A549 (cell line): ENCODE measurements around the gene ANO9. TPM values are rescaled to one million over a fixed set of nuclear protein-coding genes. Genes with fewer than 3 reads are reported as not detected.

Experiments used
- ATAC-seq, 2 experiments: fragments of 200-7000 bp in 1 of 2; fragments of >200 bp in 1 of 2; cut with Nextera tagmentation in 1 of 2; cut with Tn5 transposase in 1 of 2; 3 replicates each; pipeline versions ENCODE4 v1.8.0 to v1.9.1; 2018 to 2020; ENCODE audit warnings: mild to moderate bottlenecking in 1 of 2, moderate library complexity in 1 of 2
- CTCF ChIA-PET: fragments of 300-600 bp; sonication (Branson Sonifier 250); formaldehyde crosslinking; extraction: SDS; loops from one replicate; lab custom pipeline; 2021; ENCODE audit warnings: antibody characterized with exemption, inconsistent platforms; lab: Yijun Ruan, JAX
- POLR2A ChIA-PET: fragments of 350-600 bp; formaldehyde crosslinking; extraction: SDS; loops from one replicate; lab custom pipeline; 2021; ENCODE audit warnings: antibody characterized with exemption, inconsistent platforms; lab: Yijun Ruan, JAX
- DNase-seq, 2 experiments: peaks; one replicate each; pipeline versions ENCODE4 v3.0.0 to v3.0.0-alpha.2; 2011 to 2016; ENCODE audit warnings: low read depth in 1 of 2, low spot score in 1 of 2
- FAIRE-seq: peaks from 2 replicates; lab custom pipeline; 2011; peaks lifted over from hg19 to GRCh38; lab: Jason Lieb, UNC
- H3K27ac ChIP-seq, 2 experiments: fragments of >200 bp; sonication (Bioruptor Twin); formaldehyde crosslinking; 3 replicates each; pipeline ENCODE4 v1.5.1; 2016 to 2017
- H3K4me1 ChIP-seq: fragments of >200 bp; sonication (Bioruptor Twin); formaldehyde crosslinking; 3 replicates; pipeline ENCODE4 v1.6.1; 2016
- H3K4me2 ChIP-seq: fragments of >200 bp; sonication (Bioruptor Twin); formaldehyde crosslinking; 3 replicates; pipeline ENCODE4 v1.6.1; 2016
- H3K4me3 ChIP-seq: fragments of >200 bp; sonication (Bioruptor Twin); formaldehyde crosslinking; 3 replicates; pipeline ENCODE4 v1.5.1; 2016
- H3K9me3 ChIP-seq: fragments of >200 bp; sonication (Bioruptor Twin); formaldehyde crosslinking; 3 replicates; pipeline ENCODE4 v1.6.1; 2016
- CHD2 ChIP-seq: fragments of 150-350 bp; IDR thresholded peaks from 2 replicates; pipeline ENCODE4 v1.6.1; 2014; ENCODE audit warnings: low read length; ENCODE audit not compliant: partially characterized antibody
- CHD4 ChIP-seq: fragments of 200-600 bp; sonication (generic); IDR thresholded peaks from 2 replicates; pipeline ENCODE4 v1.6.1; 2016; ENCODE audit warnings: antibody characterized with exemption, mild to moderate bottlenecking, borderline replicate concordance
- EHMT2 ChIP-seq: fragments of 200-600 bp; sonication (generic); IDR thresholded peaks from 2 replicates; pipeline ENCODE4 v1.6.1; 2016; ENCODE audit warnings: antibody characterized with exemption, low read depth, mild to moderate bottlenecking, moderate library complexity
- ELK1 ChIP-seq: fragments of 150-350 bp; IDR thresholded peaks from 2 replicates; pipeline ENCODE4 v1.6.1; 2014; ENCODE audit warnings: low read depth, mild to moderate bottlenecking, low read length
- FOSB ChIP-seq: fragments of 250-450 bp; sonication (Bioruptor Pico); IDR thresholded peaks from 2 replicates; pipeline ENCODE4 v1.5.0; 2020; ENCODE audit warnings: mild to moderate bottlenecking, moderate library complexity
- HES2 ChIP-seq: fragments of >200 bp; sonication (Bioruptor Twin); formaldehyde crosslinking; IDR thresholded peaks from 2 replicates; pipeline ENCODE4 v1.6.1; 2016
- KDM1A ChIP-seq: fragments of 200-600 bp; sonication (generic); IDR thresholded peaks from 2 replicates; pipeline ENCODE4 v1.6.1; 2016; ENCODE audit warnings: low read depth, mild to moderate bottlenecking
- KDM5A ChIP-seq: fragments of 200-600 bp; sonication (generic); IDR thresholded peaks from 2 replicates; pipeline ENCODE4 v1.6.1; 2016; ENCODE audit warnings: antibody characterized with exemption, mild to moderate bottlenecking
- MAZ ChIP-seq: fragments of 150-350 bp; IDR thresholded peaks from 2 replicates; pipeline ENCODE4 v1.6.1; 2014; ENCODE audit warnings: antibody characterized with exemption, low read depth, low read length, borderline replicate concordance
- PBX3 ChIP-seq: IDR thresholded peaks from 2 replicates; pipeline ENCODE4 v1.6.1; 2012
- PHF8 ChIP-seq: fragments of 200-600 bp; sonication (generic); IDR thresholded peaks from 2 replicates; pipeline ENCODE4 v1.6.1; 2016; ENCODE audit warnings: low read depth, mild to moderate bottlenecking, antibody characterized with exemption, moderate library complexity, borderline replicate concordance
- POLR2A ChIP-seq: IDR thresholded peaks from 2 replicates; pipeline ENCODE4 v1.6.1; 2012; ENCODE audit warnings: mild to moderate bottlenecking, low read length
- POLR2AphosphoS2 ChIP-seq: conservative IDR thresholded peaks from 2 replicates; pipeline ENCODE4 v1.6.1; 2012; ENCODE audit warnings: low read length, improper control_type of control experiment, inconsistent platforms
- RCOR1 ChIP-seq: fragments of 150-350 bp; IDR thresholded peaks from 2 replicates; pipeline ENCODE4 v1.6.1; 2014; ENCODE audit warnings: antibody characterized with exemption, low read length, low read depth
- REST ChIP-seq: fragments of 200-600 bp; sonication (generic); IDR thresholded peaks from 2 replicates; pipeline ENCODE4 v1.6.1; 2016; ENCODE audit warnings: antibody characterized with exemption, mild to moderate bottlenecking, moderate library complexity
- RFX5 ChIP-seq: fragments of 450-650 bp; IDR thresholded peaks from 2 replicates; pipeline ENCODE4 v1.7.1; 2014; ENCODE audit warnings: antibody characterized with exemption, mild to moderate bottlenecking, moderate library complexity
- ZC3H11A ChIP-seq: fragments of 450-650 bp; IDR thresholded peaks from 2 replicates; pipeline ENCODE4 v1.6.1; 2014; ENCODE audit warnings: antibody characterized with exemption, mild to moderate bottlenecking
- WGBS: methylation state at CpG from one replicate; pipeline ENCODE4 v1.1.6; 2017; ENCODE audit errors: missing lambda C conversion rate; 5-methylcytosine and 5-hydroxymethylcytosine counted together
- polyA plus RNA-seq, 4 experiments: library from polyadenylated mRNA; depleted of rRNA in 3 of 4; stranded (reverse); fragments of >200 nt; fragmentation: RNase III in 1 of 4; extraction: RNeasy Plus Mini Kit Qiagen cat#74134 plus additional on column Dnase treatment in 1 of 4; gene quantifications; 2 replicates in 3 of 4; 3 replicates in 1 of 4; pipeline ENCODE4 v1.2.3, GENCODE V29; 2011 to 2017
- small RNA-seq, 6 experiments: library from RNA; depleted of rRNA; stranded (forward); fragments of <200 nt; gene quantifications; one replicate each; pipeline ENCODE3, GENCODE V24; 2012

Gene ANO9
- polyA plus RNA-seq, 2 of the 4 experiments (the other 2 are of a cell fraction), result 0.50 to 0.66 TPM

- WGBS, result 31% methylated on average over 7 of the region's 7 CpGs
- Histone ChIP-seq H3K4me3 (no peak overlapping the region), H3K9me3 (no peaks in the 10 kb centered on the region), H3K4me1 (peaks cover 16% of the 10 kb centered on the region; the same call in 2 of the 3 replicates), H3K27ac (peak overlapping the region in 1 of 2 experiments; percentile 89; a peak in 3 of 6 replicates), H3K4me2 (peak overlapping the region; percentile 71)
- ChIA-PET POLR2A (interaction anchor here (1.1 kb wide), 1 partner anchor 80 kb away, joined by 3 read pairs; no protein-coding TSS in a partner anchor), CTCF (interaction anchor here (0.9 to 9.4 kb wide), 9 partner anchors 12 to 80 kb away, joined by 3 to 75 read pairs (median 4); partner anchors contain the start of gene ANO9)
- no peak for TF ChIP-seq MAZ
- TF ChIP-seq POLR2AphosphoS2, result no peak
- TF ChIP-seq KDM5A, result no peak
- no peak for TF ChIP-seq RFX5
- no peak for TF ChIP-seq PHF8
- no peak for TF ChIP-seq ELK1
- TF ChIP-seq EHMT2, result no peak
- TF ChIP-seq REST, result no peak
- no peak for TF ChIP-seq PBX3
- no peak for TF ChIP-seq CHD4
- TF ChIP-seq POLR2A, result no peak
- no peak for TF ChIP-seq FOSB (CRISPR knock-in tag)
- TF ChIP-seq CHD2, result no peak
- TF ChIP-seq HES2, result no peak
- no peak for TF ChIP-seq ZC3H11A
- TF ChIP-seq KDM1A, result no peak
- no peak for TF ChIP-seq RCOR1
- no peak for FAIRE-seq
- ATAC-seq, result peak in 1 of 2 experiments; percentile 30; a peak in 4 of 6 replicates
- DNase-seq, result no peak
Observed at GRCh38 chr11:367956-368413, 73.8 kb downstream of the ANO9 start.

Small RNA genes within 50 kb of the gene (small RNA-seq; reads per million reads assigned to genes)
- 0 reads per million in 6 experiments for gene RN7SL838P

Other genes with a start within 250 kb of the ANO9 start
- not detected in 2 replicates for gene SCGB1C1, start 248.9 kb downstream of the ANO9 start, polyA plus RNA-seq (2011; rRNA removed)
- not detected in 3 replicates for gene SCGB1C1, start 248.9 kb downstream of the ANO9 start, polyA plus RNA-seq (2017; fragmentation: RNase III; extraction: RNeasy Plus Mini Kit Qiagen cat#74134 plus additional on column Dnase treatment)
- 44.5 and 54.0 TPM in 2 replicates for gene BET1L, start 234.6 kb downstream of the ANO9 start, polyA plus RNA-seq (2011; rRNA removed)
- gene BET1L, start 234.6 kb downstream of the ANO9 start, polyA plus RNA-seq (2017; fragmentation: RNase III; extraction: RNeasy Plus Mini Kit Qiagen cat#74134 plus additional on column Dnase treatment), result 26.4 to 28.5 TPM (median 28.3 TPM) in 3 replicates
- 82.0 and 119 TPM in 2 replicates for gene RIC8A, start 234.3 kb downstream of the ANO9 start, polyA plus RNA-seq (2011; rRNA removed)
- gene RIC8A, start 234.3 kb downstream of the ANO9 start, polyA plus RNA-seq (2017; fragmentation: RNase III; extraction: RNeasy Plus Mini Kit Qiagen cat#74134 plus additional on column Dnase treatment), result 101 to 111 TPM (median 108 TPM) in 3 replicates
- 18.4 and 22.3 TPM in 2 replicates for gene SIRT3, start 205.7 kb downstream of the ANO9 start, polyA plus RNA-seq (2011; rRNA removed)
- 19.2 to 20.8 TPM (median 20.3 TPM) in 3 replicates for gene SIRT3, start 205.7 kb downstream of the ANO9 start, polyA plus RNA-seq (2017; fragmentation: RNase III; extraction: RNeasy Plus Mini Kit Qiagen cat#74134 plus additional on column Dnase treatment)
- 144 and 153 TPM in 2 replicates for gene PSMD13, start 205.0 kb downstream of the ANO9 start, polyA plus RNA-seq (2011; rRNA removed)
- gene PSMD13, start 205.0 kb downstream of the ANO9 start, polyA plus RNA-seq (2017; fragmentation: RNase III; extraction: RNeasy Plus Mini Kit Qiagen cat#74134 plus additional on column Dnase treatment), result 198 to 215 TPM (median 198 TPM) in 3 replicates
- 0.03 TPM in 1 of 2 replicates, not detected in the other for gene NLRP6, start 163.6 kb downstream of the ANO9 start, polyA plus RNA-seq (2011; rRNA removed)
- not detected in 3 replicates for gene NLRP6, start 163.6 kb downstream of the ANO9 start, polyA plus RNA-seq (2017; fragmentation: RNase III; extraction: RNeasy Plus Mini Kit Qiagen cat#74134 plus additional on column Dnase treatment)
- gene PGGHG, start 152.9 kb downstream of the ANO9 start, polyA plus RNA-seq (2011; rRNA removed), result 7.2 and 7.9 TPM in 2 replicates
- 12.9 to 19.5 TPM (median 18.3 TPM) in 3 replicates for gene PGGHG, start 152.9 kb downstream of the ANO9 start, polyA plus RNA-seq (2017; fragmentation: RNase III; extraction: RNeasy Plus Mini Kit Qiagen cat#74134 plus additional on column Dnase treatment)
- not detected in 2 replicates for gene IFITM5, start 142.5 kb downstream of the ANO9 start, polyA plus RNA-seq (2011; rRNA removed)
- not detected in 3 replicates for gene IFITM5, start 142.5 kb downstream of the ANO9 start, polyA plus RNA-seq (2017; fragmentation: RNase III; extraction: RNeasy Plus Mini Kit Qiagen cat#74134 plus additional on column Dnase treatment)
- gene IFITM2, start 134.2 kb downstream of the ANO9 start, polyA plus RNA-seq (2011; rRNA removed), result 36.4 and 61.3 TPM in 2 replicates
- gene IFITM2, start 134.2 kb downstream of the ANO9 start, polyA plus RNA-seq (2017; fragmentation: RNase III; extraction: RNeasy Plus Mini Kit Qiagen cat#74134 plus additional on column Dnase treatment), result 38.8 to 52.7 TPM (median 43.6 TPM) in 3 replicates
- 1.7 and 2.4 TPM in 2 replicates for gene IFITM1, start 128.0 kb downstream of the ANO9 start, polyA plus RNA-seq (2011; rRNA removed)
- 0.14 to 0.16 TPM in 2 of 3 replicates, not detected in the other for gene IFITM1, start 128.0 kb downstream of the ANO9 start, polyA plus RNA-seq (2017; fragmentation: RNase III; extraction: RNeasy Plus Mini Kit Qiagen cat#74134 plus additional on column Dnase treatment)
- gene IFITM3, start 121.2 kb downstream of the ANO9 start, polyA plus RNA-seq (2011; rRNA removed), result 8.6 and 10.8 TPM in 2 replicates
- gene IFITM3, start 121.2 kb downstream of the ANO9 start, polyA plus RNA-seq (2017; fragmentation: RNase III; extraction: RNeasy Plus Mini Kit Qiagen cat#74134 plus additional on column Dnase treatment), result 8.3 to 13.5 TPM (median 11.3 TPM) in 3 replicates
- 5.1 and 5.3 TPM in 2 replicates for gene B4GALNT4, start 72.5 kb downstream of the ANO9 start, polyA plus RNA-seq (2011; rRNA removed)
- gene B4GALNT4, start 72.5 kb downstream of the ANO9 start, polyA plus RNA-seq (2017; fragmentation: RNase III; extraction: RNeasy Plus Mini Kit Qiagen cat#74134 plus additional on column Dnase treatment), result 20.4 to 28.0 TPM (median 27.5 TPM) in 3 replicates
- 12.1 and 13.9 TPM in 2 replicates for gene PKP3, start 47.8 kb downstream of the ANO9 start, polyA plus RNA-seq (2011; rRNA removed)
- gene PKP3, start 47.8 kb downstream of the ANO9 start, polyA plus RNA-seq (2017; fragmentation: RNase III; extraction: RNeasy Plus Mini Kit Qiagen cat#74134 plus additional on column Dnase treatment), result 22.3 to 25.9 TPM (median 23.4 TPM) in 3 replicates
- 27.7 and 27.8 TPM in 2 replicates for gene SIGIRR, start 27.0 kb downstream of the ANO9 start, polyA plus RNA-seq (2011; rRNA removed)
- 56.6 to 66.4 TPM (median 58.6 TPM) in 3 replicates for gene SIGIRR, start 27.0 kb downstream of the ANO9 start, polyA plus RNA-seq (2017; fragmentation: RNase III; extraction: RNeasy Plus Mini Kit Qiagen cat#74134 plus additional on column Dnase treatment)
- gene PTDSS2, start 8.3 kb upstream of the ANO9 start, polyA plus RNA-seq (2011; rRNA removed), result 23.4 and 28.9 TPM in 2 replicates
- gene PTDSS2, start 8.3 kb upstream of the ANO9 start, polyA plus RNA-seq (2017; fragmentation: RNase III; extraction: RNeasy Plus Mini Kit Qiagen cat#74134 plus additional on column Dnase treatment), result 34.3 to 39.4 TPM (median 38.9 TPM) in 3 replicates
- 85.8 and 108 TPM in 2 replicates for gene RNH1, start 65.2 kb upstream of the ANO9 start, polyA plus RNA-seq (2011; rRNA removed)
- gene RNH1, start 65.2 kb upstream of the ANO9 start, polyA plus RNA-seq (2017; fragmentation: RNase III; extraction: RNeasy Plus Mini Kit Qiagen cat#74134 plus additional on column Dnase treatment), result 131 to 135 TPM (median 135 TPM) in 3 replicates
- gene HRAS, start 93.6 kb upstream of the ANO9 start, polyA plus RNA-seq (2011; rRNA removed), result 56.3 and 63.3 TPM in 2 replicates
- 86.9 to 96.3 TPM (median 88.2 TPM) in 3 replicates for gene HRAS, start 93.6 kb upstream of the ANO9 start, polyA plus RNA-seq (2017; fragmentation: RNase III; extraction: RNeasy Plus Mini Kit Qiagen cat#74134 plus additional on column Dnase treatment)
- 0.30 and 0.32 TPM in 2 replicates for gene LRRC56, start 95.5 kb upstream of the ANO9 start, polyA plus RNA-seq (2011; rRNA removed)
- gene LRRC56, start 95.5 kb upstream of the ANO9 start, polyA plus RNA-seq (2017; fragmentation: RNase III; extraction: RNeasy Plus Mini Kit Qiagen cat#74134 plus additional on column Dnase treatment), result 0.47 to 1.1 TPM (median 1.0 TPM) in 3 replicates
- 1.7 and 2.2 TPM in 2 replicates for gene LMNTD2, start 118.7 kb upstream of the ANO9 start, polyA plus RNA-seq (2011; rRNA removed)
- gene LMNTD2, start 118.7 kb upstream of the ANO9 start, polyA plus RNA-seq (2017; fragmentation: RNase III; extraction: RNeasy Plus Mini Kit Qiagen cat#74134 plus additional on column Dnase treatment), result 2.6 to 4.2 TPM (median 3.5 TPM) in 3 replicates
- gene RASSF7, start 119.0 kb upstream of the ANO9 start, polyA plus RNA-seq (2011; rRNA removed), result 18.4 and 19.0 TPM in 2 replicates
- gene RASSF7, start 119.0 kb upstream of the ANO9 start, polyA plus RNA-seq (2017; fragmentation: RNase III; extraction: RNeasy Plus Mini Kit Qiagen cat#74134 plus additional on column Dnase treatment), result 27.7 to 30.7 TPM (median 30.5 TPM) in 3 replicates
- gene PHRF1, start 134.5 kb upstream of the ANO9 start, polyA plus RNA-seq (2011; rRNA removed), result 8.6 and 10.8 TPM in 2 replicates
- 23.0 to 25.3 TPM (median 23.7 TPM) in 3 replicates for gene PHRF1, start 134.5 kb upstream of the ANO9 start, polyA plus RNA-seq (2017; fragmentation: RNase III; extraction: RNeasy Plus Mini Kit Qiagen cat#74134 plus additional on column Dnase treatment)
- gene IRF7, start 173.9 kb upstream of the ANO9 start, polyA plus RNA-seq (2011; rRNA removed), result 2.0 TPM in 2 replicates
- gene IRF7, start 173.9 kb upstream of the ANO9 start, polyA plus RNA-seq (2017; fragmentation: RNase III; extraction: RNeasy Plus Mini Kit Qiagen cat#74134 plus additional on column Dnase treatment), result 3.1 to 3.8 TPM (median 3.4 TPM) in 3 replicates
- gene CDHR5, start 182.9 kb upstream of the ANO9 start, polyA plus RNA-seq (2011; rRNA removed), result 0.12 and 0.26 TPM in 2 replicates
- gene CDHR5, start 182.9 kb upstream of the ANO9 start, polyA plus RNA-seq (2017; fragmentation: RNase III; extraction: RNeasy Plus Mini Kit Qiagen cat#74134 plus additional on column Dnase treatment), result 0.07 to 0.08 TPM (median 0.07 TPM) in 3 replicates
- gene SCT, start 185.2 kb upstream of the ANO9 start, polyA plus RNA-seq (2011; rRNA removed), result not detected in 2 replicates
- gene SCT, start 185.2 kb upstream of the ANO9 start, polyA plus RNA-seq (2017; fragmentation: RNase III; extraction: RNeasy Plus Mini Kit Qiagen cat#74134 plus additional on column Dnase treatment), result not detected in 3 replicates
- gene DRD4, start 195.3 kb upstream of the ANO9 start, polyA plus RNA-seq (2011; rRNA removed), result not detected in 2 replicates
- 0.07 to 0.17 TPM in 2 of 3 replicates, not detected in the other for gene DRD4, start 195.3 kb upstream of the ANO9 start, polyA plus RNA-seq (2017; fragmentation: RNase III; extraction: RNeasy Plus Mini Kit Qiagen cat#74134 plus additional on column Dnase treatment)